SHP77 (cell line): ENCODE results near the gene OR6C68.
"Not testable (repeated sequence)": the region's sequence is repeated elsewhere in the genome, so short reads cannot be mapped to it uniquely, and the experiment has no call there.

Experiments
- DNase-seq, 2 experiments: peaks; one replicate each; lab custom pipeline; 2025; lab: John Stamatoyannopoulos, UW

The OR6C68 gene

GRCh38 chr12:55492078-55492477, at the start of gene OR6C68:
Gene OR6C68 (plus strand): TSS chr12:55492378. CDS start chr12:55492378, 0 bp downstream.
- no peak for DNase-seq

- DNase-seq, result no peak
Measured at GRCh38 chr12:55443776-55444175, 48.4 kb upstream of the OR6C68 start, which contains the start of gene OR6C2. Gene OR6C2 (plus strand): TSS chr12:55444076. CDS start chr12:55452214, 8,138 bp downstream.

DNA sequence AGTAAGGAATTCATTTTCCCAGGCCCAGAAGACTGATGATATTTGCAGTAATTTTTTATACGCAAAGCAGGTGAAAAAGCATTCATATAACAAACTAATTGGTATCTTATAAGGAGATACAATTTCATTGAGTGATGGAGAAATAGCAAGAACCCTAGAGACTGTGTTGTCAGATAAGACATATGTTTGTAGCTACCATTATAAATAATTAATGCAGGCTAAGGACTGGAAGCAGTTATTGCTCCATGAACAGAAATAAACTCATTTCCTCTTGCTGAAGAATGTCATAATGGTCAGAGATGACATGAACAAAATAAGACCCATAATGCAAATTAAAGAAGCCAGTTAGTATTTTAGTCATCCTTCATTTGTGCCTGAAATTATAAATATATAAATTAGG, 46.8 kb upstream of the OR6C68 start:
- DNase-seq, result no peak

- no peak for DNase-seq
Measured at GRCh38 chr12:55446326-55446725, 45.9 kb upstream of the OR6C68 start.

DNA sequence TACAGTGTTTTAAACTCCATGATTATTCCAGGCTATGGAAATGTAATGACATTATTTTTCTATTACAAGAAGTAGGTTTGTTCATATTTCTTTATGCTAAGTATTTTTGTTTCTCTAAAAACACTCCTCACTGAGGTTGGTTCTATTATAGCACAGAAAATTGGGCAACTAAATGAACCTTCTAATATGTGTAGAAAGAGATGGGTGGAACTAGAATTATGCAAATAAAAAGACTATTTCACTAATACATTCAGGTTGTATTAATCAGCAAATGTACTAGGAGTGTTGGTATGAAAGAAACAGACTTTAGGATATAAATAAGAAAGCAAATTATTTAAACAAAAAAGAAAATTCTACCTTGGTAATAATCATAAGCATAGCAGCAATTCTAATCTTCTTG, 43.4 kb upstream of the OR6C68 start:
- DNase-seq, result no peak

- not testable (repeated sequence) for DNase-seq
Measured at GRCh38 chr12:55464926-55465325, 27.3 kb upstream of the OR6C68 start.

GRCh38 chr12:55467836-55468235, 24.3 kb upstream of the OR6C68 start:
- no peak for DNase-seq

GRCh38 chr12:55469291-55469690, 22.9 kb upstream of the OR6C68 start:
- DNase-seq, result no peak

GRCh38 chr12:55470088-55470829, 21.9 kb upstream of the OR6C68 start, which contains the start of gene OR6C70:
Gene OR6C70 (minus strand): TSS chr12:55470138. CDS start chr12:55470138, 0 bp downstream.
- no peak for DNase-seq

DNA sequence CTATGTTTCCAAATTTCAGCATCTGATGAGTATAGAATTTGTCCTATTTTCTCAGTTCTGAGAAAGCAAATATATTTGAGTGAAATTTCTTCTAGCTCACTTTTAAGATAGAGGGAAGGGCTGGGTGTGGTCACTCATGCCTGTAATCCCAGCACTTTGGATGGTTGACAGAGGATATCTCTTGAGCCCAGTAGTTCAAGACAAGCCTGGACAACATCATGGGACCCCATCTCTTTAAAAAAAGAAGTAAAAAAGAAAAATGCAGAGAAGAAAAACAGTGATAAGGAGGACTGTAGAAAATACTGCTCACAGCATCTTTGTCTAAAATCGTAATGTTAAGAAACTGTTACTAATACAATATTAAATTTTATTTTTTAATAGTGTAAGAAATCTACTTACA, 19.9 kb upstream of the OR6C68 start:
- DNase-seq, result no peak

- not testable (repeated sequence) for DNase-seq
Measured at GRCh38 chr12:55479136-55479535, 13.0 kb upstream of the OR6C68 start.

GRCh38 chr12:55484284-55484683, 7.9 kb upstream of the OR6C68 start:
- DNase-seq, result not testable (repeated sequence)

- no peak for DNase-seq
Measured at GRCh38 chr12:55495490-55495889, 3.3 kb downstream of the OR6C68 start.

DNA sequence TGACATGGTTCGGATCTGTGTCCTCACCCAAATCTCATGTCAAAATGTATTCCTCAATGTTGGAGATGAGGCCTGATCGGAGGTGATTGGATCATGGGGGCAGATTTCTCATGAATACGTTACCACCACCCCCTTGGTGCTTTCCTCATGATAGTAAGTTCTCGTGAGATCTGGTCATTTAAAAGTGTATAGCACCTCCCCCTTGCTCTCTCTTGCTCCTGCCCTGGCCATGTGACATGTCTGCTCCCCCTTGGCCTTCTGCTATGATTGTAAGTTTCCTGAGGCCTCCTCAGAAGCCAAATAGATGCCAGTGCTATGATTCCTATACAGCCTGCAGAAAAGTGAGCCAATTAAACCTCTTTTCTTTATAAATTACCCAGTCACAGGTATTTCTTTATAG, 7.1 kb downstream of the OR6C68 start:
- no peak for DNase-seq

DNA sequence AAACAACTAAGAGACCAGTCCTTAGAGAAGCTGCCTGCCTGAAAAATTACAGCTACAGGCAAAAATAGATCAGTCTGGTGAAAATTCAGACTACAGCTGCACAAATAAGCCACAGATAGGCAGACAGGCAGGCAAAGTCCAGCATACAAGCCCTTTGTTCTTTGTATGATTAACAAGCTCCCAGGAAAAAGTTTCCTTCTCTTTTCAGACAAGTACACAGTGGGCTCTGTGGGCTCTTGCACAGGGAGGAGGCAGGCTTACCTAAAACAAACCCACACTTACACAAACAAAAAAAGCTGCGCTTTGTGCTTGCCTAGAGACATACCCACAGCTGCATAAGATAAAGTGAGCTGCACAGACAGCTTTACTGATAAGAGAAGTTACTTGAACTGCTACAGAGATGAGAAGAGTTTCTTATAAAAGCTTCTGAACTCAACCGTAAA, 7.7 kb downstream of the OR6C68 start:
- no peak for DNase-seq

GRCh38 chr12:55501601-55502000, 9.4 kb downstream of the OR6C68 start:
- no peak for DNase-seq

- no peak for DNase-seq
Measured at GRCh38 chr12:55515696-55516095, 23.5 kb downstream of the OR6C68 start.

DNA sequence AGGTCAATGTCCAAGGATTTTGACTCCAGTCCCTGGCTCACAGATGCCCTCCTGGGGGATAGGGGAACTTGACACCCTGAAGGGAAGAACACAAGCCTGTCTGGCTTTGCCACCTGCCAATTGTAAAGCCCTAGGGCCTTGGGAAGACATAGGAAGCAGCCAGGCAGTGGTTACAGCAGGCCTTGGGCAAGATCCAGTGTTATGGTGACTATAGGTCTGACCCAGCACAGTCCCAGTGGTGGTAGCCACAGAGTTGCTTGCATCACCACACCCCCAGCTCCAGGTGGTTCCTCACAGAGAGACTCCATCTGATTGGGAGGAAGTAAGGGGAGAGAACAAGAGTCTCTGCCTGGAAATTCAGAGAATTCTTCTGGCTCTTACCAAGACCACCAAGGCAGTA, 24.2 kb downstream of the OR6C68 start:
- no peak for DNase-seq
